IMR-90 (cell line): ENCODE measurements around the gene LDB1. TPM values are rescaled to one million over a fixed set of nuclear protein-coding genes. Genes with fewer than 3 reads are reported as not detected.

ENCODE experiments used
- ATAC-seq: fragments of 200-7000 bp; cut with Tn5 transposase; 2 replicates; pipeline ENCODE4 v1.9.1; 2020; ENCODE audit warnings: low read depth, mild to moderate bottlenecking, moderate library complexity
- BruUV-seq: library from RNA; stranded (reverse); fragments of 400-500 nt; replicated peaks from 2 replicates; lab custom pipeline; 2021; lab: Mats Ljungman, UMichigan
- CTCF ChIA-PET: fragments of 300-600 bp; formaldehyde crosslinking; extraction: SDS; loops from one replicate; lab custom pipeline; 2021; ENCODE audit warnings: antibody characterized with exemption; lab: Yijun Ruan, JAX
- POLR2A ChIA-PET: fragments of 300-600 bp; sonication (Branson Sonifier 250); formaldehyde crosslinking; loops from one replicate; lab custom pipeline; 2022; ENCODE audit warnings: antibody characterized with exemption; ENCODE audit not compliant: unreplicated experiment; lab: Charles Lee
- DNase-seq: peaks from one replicate; pipeline ENCODE4 v3.0.0; 2013
- H2AFZ ChIP-seq: replicated peaks from 2 replicates; pipeline ENCODE3; 2013; ENCODE audit warnings: low read length, mild to moderate bottlenecking; ENCODE audit not compliant: poor library complexity
- H2AK5ac ChIP-seq: 2 replicates; pipeline ENCODE4 v1.6.1; 2013; ENCODE audit warnings: low read depth, low read length, inconsistent platforms
- H2AK9ac ChIP-seq: replicated peaks from 2 replicates; pipeline ENCODE3; 2013; ENCODE audit warnings: mild to moderate bottlenecking, low read depth, low read length, moderate library complexity; ENCODE audit not compliant: poor library complexity
- H2BK120ac ChIP-seq: 2 replicates; pipeline ENCODE4 v1.6.1; 2013; ENCODE audit warnings: low read depth, low read length, inconsistent platforms
- H2BK15ac ChIP-seq: 3 replicates; pipeline ENCODE4 v1.6.1; 2013; ENCODE audit warnings: low read depth, low read length, inconsistent platforms
- H2BK20ac ChIP-seq: 2 replicates; pipeline ENCODE4 v1.6.1; 2013; ENCODE audit warnings: low read depth, mild to moderate bottlenecking, inconsistent platforms, low read length, moderate library complexity
- H2BK5ac ChIP-seq: 2 replicates; pipeline ENCODE4 v1.6.1; 2013; ENCODE audit warnings: mild to moderate bottlenecking, low read depth, low read length, inconsistent platforms; ENCODE audit not compliant: poor library complexity, severe bottlenecking
- H3K14ac ChIP-seq: replicated peaks from 2 replicates; pipeline ENCODE4 v1.6.1; 2013; ENCODE audit warnings: low read depth, low read length, inconsistent platforms
- H3K18ac ChIP-seq: 2 replicates; pipeline ENCODE4 v1.6.1; 2013; ENCODE audit warnings: low read depth, low read length, control low read depth
- H3K23ac ChIP-seq: 2 replicates; pipeline ENCODE4 v1.6.1; 2013; ENCODE audit warnings: low read depth, low read length, inconsistent platforms
- H3K27ac ChIP-seq: 2 replicates; pipeline ENCODE4 v1.5.1; 2013; ENCODE audit warnings: mild to moderate bottlenecking, control low read depth, low read length; ENCODE audit not compliant: insufficient read depth
- H3K27me3 ChIP-seq: 2 replicates; pipeline ENCODE4 v1.6.1; 2013; ENCODE audit warnings: low read length; ENCODE audit not compliant: control insufficient read depth, insufficient read depth
- H3K36me3 ChIP-seq: 2 replicates; pipeline ENCODE4 v1.6.1; 2013; ENCODE audit warnings: low read length, mixed read lengths; ENCODE audit not compliant: control insufficient read depth, insufficient read depth
- H3K4ac ChIP-seq: 2 replicates; pipeline ENCODE4 v1.6.1; 2013; ENCODE audit warnings: low read depth, low read length, inconsistent platforms
- H3K4me1 ChIP-seq: 2 replicates; pipeline ENCODE4 v1.6.1; 2013; ENCODE audit warnings: low read length, mixed read lengths; ENCODE audit not compliant: control insufficient read depth, insufficient read depth
- H3K4me2 ChIP-seq: 2 replicates; pipeline ENCODE4 v1.6.1; 2013; ENCODE audit warnings: low read depth, mild to moderate bottlenecking, control low read depth, low read length, moderate library complexity
- H3K4me3 ChIP-seq: 2 replicates; pipeline ENCODE4 v1.5.1; 2013; ENCODE audit warnings: low read depth, mild to moderate bottlenecking, control low read depth, low read length, moderate library complexity; ENCODE audit not compliant: insufficient read depth
- H3K56ac ChIP-seq: 2 replicates; pipeline ENCODE4 v1.6.1; 2013; ENCODE audit warnings: low read length, inconsistent platforms; ENCODE audit not compliant: insufficient read depth; ENCODE audit errors: extremely low read depth
- H3K79me1 ChIP-seq, 2 experiments: 2 replicates each; pipeline ENCODE4 v1.6.1; 2013; ENCODE audit warnings: low read length in 2 of 2, inconsistent platforms in 1 of 2, low read depth in 1 of 2
- H3K9ac ChIP-seq: 2 replicates; pipeline ENCODE4 v1.6.1; 2013; ENCODE audit warnings: low read depth, low read length, control low read depth
- H3K9me1 ChIP-seq: 2 replicates; pipeline ENCODE4 v1.6.1; 2013; ENCODE audit warnings: low read length, inconsistent platforms; ENCODE audit not compliant: insufficient read depth
- H3K9me3 ChIP-seq: 2 replicates; pipeline ENCODE4 v1.6.1; 2013; ENCODE audit warnings: low read length; ENCODE audit not compliant: control insufficient read depth, insufficient read depth
- H4K20me1 ChIP-seq: 2 replicates; pipeline ENCODE4 v1.6.1; 2013; ENCODE audit warnings: low read length, inconsistent platforms; ENCODE audit not compliant: insufficient read depth
- H4K5ac ChIP-seq: 2 replicates; pipeline ENCODE4 v1.6.1; 2013; ENCODE audit warnings: mild to moderate bottlenecking, low read depth, low read length, control low read depth
- H4K8ac ChIP-seq, 2 experiments: 2 replicates each; pipeline ENCODE4 v1.6.1; 2013; ENCODE audit warnings: low read depth in 2 of 2, low read length in 2 of 2, control low read depth in 1 of 2, inconsistent platforms in 1 of 2
- H4K91ac ChIP-seq: 2 replicates; pipeline ENCODE4 v1.6.1; 2013; ENCODE audit warnings: low read depth, low read length, inconsistent platforms; ENCODE audit not compliant: insufficient read depth
- BHLHE40 ChIP-seq: fragments of 150-350 bp; IDR thresholded peaks from 2 replicates; pipeline ENCODE4 v1.6.1; 2016; ENCODE audit warnings: mild to moderate bottlenecking, low read depth, low read length
- MXI1 ChIP-seq: IDR thresholded peaks from 2 replicates; pipeline ENCODE4 v1.6.1; 2012; ENCODE audit warnings: low read depth, mild to moderate bottlenecking, low read length, moderate library complexity, borderline replicate concordance
- WGBS, 2 experiments: methylation state at CpG; one replicate each; pipeline versions ENCODE4 v1.1.5 to v1.1.7; 2013; ENCODE audit warnings: missing lambda C conversion rate in 2 of 2; ENCODE audit not compliant: insufficient read length in 1 of 2; ENCODE audit errors: extremely low coverage in 2 of 2; 5-methylcytosine and 5-hydroxymethylcytosine counted together
- dilution Hi-C: fragments of 300-500 bp; cut with HindIII; formaldehyde crosslinking; loops from one replicate; pipeline ENCODE4 v1.14.3; 2018; ENCODE audit warnings: low sequenced_read_pairs; ENCODE audit not compliant: unreplicated experiment
- in situ Hi-C: fragments of 300-500 bp; cut with MboI; formaldehyde crosslinking; loops from 3 replicates; pipeline ENCODE4 v1.14.3; 2019; ENCODE audit warnings: low sequenced_read_pairs, inconsistent platforms, mixed read lengths
- intact Hi-C: fragments of 100-400 bp; cut with micrococcal nuclease; formaldehyde crosslinking; loops from 2 replicates; pipeline ENCODE4 v1.10.0; 2022
- polyA plus RNA-seq, 3 experiments: library from polyadenylated mRNA; depleted of rRNA; stranded (reverse); fragments of >200 nt; gene quantifications; 2 replicates each; pipeline ENCODE4 v1.2.3, GENCODE V29; 2012; ENCODE audit warnings: low replicate concordance in 1 of 3
- total RNA-seq: library from RNA; depleted of rRNA; stranded (reverse); fragments of >200 nt; gene quantifications from 2 replicates; pipeline ENCODE4 v1.2.3, GENCODE V29; 2012
- TF ChIP-seq, protein P1 (sequence below): fragments of 150-350 bp; IDR thresholded peaks from 2 replicates; pipeline ENCODE4 v1.6.1; 2016; ENCODE audit warnings: low read depth, mild to moderate bottlenecking, low read length, moderate library complexity, borderline replicate concordance
- TF ChIP-seq, protein P2 (sequence below): conservative IDR thresholded peaks from 2 replicates; pipeline ENCODE4 v1.5.1; 2012; ENCODE audit warnings: mild to moderate bottlenecking, low read depth, low read length, improper control_type of control experiment
- TF ChIP-seq, protein P3 (sequence below): fragments of 150-350 bp; IDR thresholded peaks from 2 replicates; pipeline ENCODE4 v1.6.1; 2017; ENCODE audit warnings: mild to moderate bottlenecking, antibody characterized with exemption, low read length, low read depth

The LDB1 gene
- total and polyA plus RNA-seq, 2 of the 4 experiments (the other 2 are of a cell fraction), result 47.9 to 92.4 TPM

DNA sequence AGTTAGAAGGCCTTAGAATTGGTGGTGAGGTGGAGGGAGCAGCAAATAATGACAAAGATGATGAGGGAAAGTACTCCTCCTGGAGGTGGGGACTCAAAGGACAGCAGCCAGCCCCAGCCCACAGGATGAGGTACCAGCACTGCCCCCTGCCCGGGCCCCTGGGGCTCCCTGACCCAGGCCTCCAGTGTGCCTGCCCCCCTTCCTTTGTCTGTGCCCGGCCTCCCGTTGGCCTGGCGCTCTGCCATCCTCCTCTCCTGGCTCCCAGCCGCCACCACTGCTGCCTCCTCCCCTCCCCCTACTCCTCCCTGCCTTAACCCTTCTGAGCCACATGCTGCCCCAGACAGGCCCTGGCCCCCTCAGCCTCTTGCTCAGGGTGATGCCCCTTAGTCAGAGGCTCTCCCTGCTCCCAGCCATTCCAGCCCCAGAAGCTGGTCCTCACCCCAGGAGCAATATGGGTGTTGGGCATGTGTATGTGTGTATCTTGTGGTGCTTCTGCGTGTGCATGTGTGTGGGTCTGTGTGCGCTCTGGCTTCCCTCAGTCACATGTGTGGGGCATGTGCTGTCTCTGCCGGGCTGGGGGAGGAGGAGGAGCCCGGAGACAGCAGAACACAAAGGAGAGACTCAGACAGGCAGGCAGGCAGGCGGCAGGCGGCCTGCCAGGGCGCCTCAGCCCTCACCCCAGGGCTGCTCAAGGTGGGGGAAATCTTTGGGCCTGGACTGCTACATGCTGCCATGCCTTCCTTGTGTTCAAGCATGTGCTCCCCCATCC lies 2.6 kb downstream of the LDB1 start:
- intact Hi-C loops, result no loop called here
- DNase-seq (peak; percentile 73), ATAC-seq (peak; percentile 1)
- Histone ChIP-seq H2BK120ac (peak overlapping the region; percentile 87), H3K4me2 (peak overlapping the region; percentile 88), H3K56ac (peak overlapping the region; percentile 86), H3K79me1 (peaks cover 12 to 70% of the 10 kb centered on the region in 2 experiments; a peak in 3 of 4 replicates), H3K9me3 (no peaks in the 10 kb centered on the region), H3K23ac (peak overlapping the region; percentile 98), H2AFZ (peak overlapping the region; percentile 86), H3K4me3 (peak overlapping the region; percentile 15), H3K36me3 (no peaks in the 10 kb centered on the region), H2AK5ac (peak overlapping the region; percentile 98), H3K27me3 (no peaks in the 10 kb centered on the region), H4K8ac (peak overlapping the region; percentile 53 to 91), H3K14ac (peak overlapping the region; percentile 96), H3K27ac (peak overlapping the region; percentile 91), H3K4me1 (peaks cover 39% of the 10 kb centered on the region), H4K5ac (peak overlapping the region; percentile 66), H4K91ac (peak overlapping the region; percentile 77), H2BK15ac (peak overlapping the region; percentile 41), H2AK9ac (peak overlapping the region; percentile 99), H3K9me1 (peaks cover 15% of the 10 kb centered on the region), H3K18ac (peak overlapping the region; percentile 75), H3K4ac (peak overlapping the region; percentile 99), H2BK5ac (peak overlapping the region; percentile 94), H4K20me1 (peaks cover 34% of the 10 kb centered on the region), H2BK20ac (peak overlapping the region; percentile 86), H3K9ac (peak overlapping the region; percentile 80)
- no TSS peak for BruUV-seq
- dilution Hi-C loops, result no loop called here
- 0 out of 2 replicates have a peak, but pooled peaks have one; percentile 62 for TF ChIP-seq MXI1
- TF ChIP-seq BHLHE40, result no peak
- TF ChIP-seq, protein P1, sequence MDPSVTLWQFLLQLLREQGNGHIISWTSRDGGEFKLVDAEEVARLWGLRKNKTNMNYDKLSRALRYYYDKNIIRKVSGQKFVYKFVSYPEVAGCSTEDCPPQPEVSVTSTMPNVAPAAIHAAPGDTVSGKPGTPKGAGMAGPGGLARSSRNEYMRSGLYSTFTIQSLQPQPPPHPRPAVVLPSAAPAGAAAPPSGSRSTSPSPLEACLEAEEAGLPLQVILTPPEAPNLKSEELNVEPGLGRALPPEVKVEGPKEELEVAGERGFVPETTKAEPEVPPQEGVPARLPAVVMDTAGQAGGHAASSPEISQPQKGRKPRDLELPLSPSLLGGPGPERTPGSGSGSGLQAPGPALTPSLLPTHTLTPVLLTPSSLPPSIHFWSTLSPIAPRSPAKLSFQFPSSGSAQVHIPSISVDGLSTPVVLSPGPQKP, result no peak
- TF ChIP-seq, protein P2, sequence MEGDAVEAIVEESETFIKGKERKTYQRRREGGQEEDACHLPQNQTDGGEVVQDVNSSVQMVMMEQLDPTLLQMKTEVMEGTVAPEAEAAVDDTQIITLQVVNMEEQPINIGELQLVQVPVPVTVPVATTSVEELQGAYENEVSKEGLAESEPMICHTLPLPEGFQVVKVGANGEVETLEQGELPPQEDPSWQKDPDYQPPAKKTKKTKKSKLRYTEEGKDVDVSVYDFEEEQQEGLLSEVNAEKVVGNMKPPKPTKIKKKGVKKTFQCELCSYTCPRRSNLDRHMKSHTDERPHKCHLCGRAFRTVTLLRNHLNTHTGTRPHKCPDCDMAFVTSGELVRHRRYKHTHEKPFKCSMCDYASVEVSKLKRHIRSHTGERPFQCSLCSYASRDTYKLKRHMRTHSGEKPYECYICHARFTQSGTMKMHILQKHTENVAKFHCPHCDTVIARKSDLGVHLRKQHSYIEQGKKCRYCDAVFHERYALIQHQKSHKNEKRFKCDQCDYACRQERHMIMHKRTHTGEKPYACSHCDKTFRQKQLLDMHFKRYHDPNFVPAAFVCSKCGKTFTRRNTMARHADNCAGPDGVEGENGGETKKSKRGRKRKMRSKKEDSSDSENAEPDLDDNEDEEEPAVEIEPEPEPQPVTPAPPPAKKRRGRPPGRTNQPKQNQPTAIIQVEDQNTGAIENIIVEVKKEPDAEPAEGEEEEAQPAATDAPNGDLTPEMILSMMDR, result peak; percentile 33
- TF ChIP-seq, protein P3, sequence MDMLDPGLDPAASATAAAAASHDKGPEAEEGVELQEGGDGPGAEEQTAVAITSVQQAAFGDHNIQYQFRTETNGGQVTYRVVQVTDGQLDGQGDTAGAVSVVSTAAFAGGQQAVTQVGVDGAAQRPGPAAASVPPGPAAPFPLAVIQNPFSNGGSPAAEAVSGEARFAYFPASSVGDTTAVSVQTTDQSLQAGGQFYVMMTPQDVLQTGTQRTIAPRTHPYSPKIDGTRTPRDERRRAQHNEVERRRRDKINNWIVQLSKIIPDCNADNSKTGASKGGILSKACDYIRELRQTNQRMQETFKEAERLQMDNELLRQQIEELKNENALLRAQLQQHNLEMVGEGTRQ, result peak; percentile 68
- in situ Hi-C loops, result no loop called here
- POLR2A ChIA-PET, result interaction anchor here (0.8 kb wide), 1 partner anchor 10 kb away, joined by 3 read pairs; no protein-coding TSS in a partner anchor
- 6% methylated on average over 8 of the region's 12 CpGs; no CpG with 5 or more reads in 1 of the 2 experiments for WGBS, 2 experiments
- CTCF ChIA-PET, result interaction anchor here (0.5 kb wide), 1 partner anchor 20 kb away, joined by 3 read pairs; no protein-coding TSS in a partner anchor
